ENCODE results near the gene GBP2.
"Not testable (repeated sequence)": the region's sequence is repeated elsewhere in the genome, so short reads cannot be mapped to it uniquely, and the experiment has no call there.

GBP2 gene, protein sequence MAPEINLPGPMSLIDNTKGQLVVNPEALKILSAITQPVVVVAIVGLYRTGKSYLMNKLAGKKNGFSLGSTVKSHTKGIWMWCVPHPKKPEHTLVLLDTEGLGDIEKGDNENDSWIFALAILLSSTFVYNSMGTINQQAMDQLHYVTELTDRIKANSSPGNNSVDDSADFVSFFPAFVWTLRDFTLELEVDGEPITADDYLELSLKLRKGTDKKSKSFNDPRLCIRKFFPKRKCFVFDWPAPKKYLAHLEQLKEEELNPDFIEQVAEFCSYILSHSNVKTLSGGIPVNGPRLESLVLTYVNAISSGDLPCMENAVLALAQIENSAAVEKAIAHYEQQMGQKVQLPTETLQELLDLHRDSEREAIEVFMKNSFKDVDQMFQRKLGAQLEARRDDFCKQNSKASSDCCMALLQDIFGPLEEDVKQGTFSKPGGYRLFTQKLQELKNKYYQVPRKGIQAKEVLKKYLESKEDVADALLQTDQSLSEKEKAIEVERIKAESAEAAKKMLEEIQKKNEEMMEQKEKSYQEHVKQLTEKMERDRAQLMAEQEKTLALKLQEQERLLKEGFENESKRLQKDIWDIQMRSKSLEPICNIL

DNA sequence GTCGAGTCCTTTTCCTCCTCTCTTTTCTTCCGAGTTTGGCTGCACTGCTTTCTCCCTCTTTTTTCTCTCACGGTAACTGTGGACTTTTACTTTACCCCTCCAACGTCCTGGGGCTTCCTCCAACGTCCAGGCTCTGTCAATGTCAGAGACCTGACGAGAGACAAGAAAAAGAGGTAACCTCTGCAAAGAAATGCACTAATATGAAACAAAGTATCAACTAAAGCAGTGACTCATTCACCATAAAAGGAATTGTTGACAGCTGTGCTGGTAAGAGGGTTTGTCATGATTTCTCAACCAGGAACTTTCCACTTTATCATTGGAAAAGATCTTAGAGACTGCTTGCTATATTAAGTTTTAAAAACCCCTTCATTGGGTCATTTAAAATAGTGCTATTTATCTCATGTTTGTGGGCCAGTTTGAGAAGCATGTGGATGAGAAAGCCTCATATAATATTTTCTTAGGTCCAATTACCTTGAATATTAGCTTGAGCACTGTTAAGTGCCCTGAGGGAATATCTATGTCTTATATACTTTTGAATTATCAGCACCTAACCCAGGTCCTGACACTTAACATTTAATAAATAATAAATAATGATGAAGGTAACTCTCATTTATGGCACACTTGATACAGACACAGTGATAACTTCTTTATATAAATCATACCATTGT, at the start of gene GBP2:
Gene GBP2 (minus strand): TSS at position 202 of the 668 bp plus-strand sequence. CDS start 4,148 bp downstream, outside the sequence.
- no peak for DNase-seq (ENCODE audit: low read depth)

DNA sequence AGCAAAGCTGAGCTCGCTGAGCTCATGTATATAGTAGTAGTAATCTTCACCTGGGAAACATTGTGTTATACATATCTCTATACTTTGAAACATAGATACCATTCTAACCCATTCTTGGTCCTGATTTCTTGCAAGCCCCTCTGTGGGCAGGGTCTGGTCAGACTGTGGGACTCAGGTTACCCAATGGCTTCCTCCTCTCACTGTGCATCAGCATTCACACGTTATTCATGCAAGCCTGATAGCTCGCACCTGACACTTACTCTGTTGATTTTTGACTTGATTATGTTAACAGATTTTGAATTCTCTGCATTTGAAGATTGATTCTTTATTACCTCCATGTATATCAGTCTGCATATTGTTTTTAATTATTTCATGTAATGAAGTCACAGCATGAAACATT, 48.6 kb upstream of the GBP2 start:
- DNase-seq (ENCODE audit: low read depth) = no peak

DNA sequence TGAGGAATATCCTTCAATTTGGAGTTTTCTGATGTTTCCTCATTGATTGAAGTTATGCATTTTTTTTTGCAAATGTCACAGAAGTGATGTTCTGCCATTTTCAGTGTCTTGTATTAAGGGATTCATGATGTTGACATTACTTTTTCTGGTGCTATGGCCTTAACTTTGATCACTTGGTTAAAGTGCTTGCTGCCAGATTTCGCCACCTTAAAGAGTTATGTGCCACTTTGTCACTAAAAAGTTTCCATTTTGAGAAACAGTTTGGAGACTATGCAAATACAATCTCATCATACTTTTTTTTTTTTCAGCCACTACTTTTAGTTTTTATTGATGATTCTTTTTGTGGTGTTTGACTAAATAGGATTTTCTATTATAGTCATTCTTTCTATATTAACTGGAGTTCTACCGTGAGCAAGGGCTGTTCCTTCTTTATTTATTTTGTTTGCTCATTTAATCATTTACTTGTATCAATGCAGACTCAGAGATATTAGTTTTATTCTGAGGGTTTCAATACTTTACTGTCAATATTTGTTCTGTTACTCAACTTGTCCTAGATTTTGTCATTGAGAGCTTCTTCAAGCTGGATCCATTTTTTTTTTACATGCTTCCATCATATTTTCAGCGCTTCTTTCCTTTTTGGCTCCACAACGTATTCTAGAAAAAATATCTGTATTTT, 46.7 kb upstream of the GBP2 start:
- no peak for DNase-seq (ENCODE audit: low read depth)

DNA sequence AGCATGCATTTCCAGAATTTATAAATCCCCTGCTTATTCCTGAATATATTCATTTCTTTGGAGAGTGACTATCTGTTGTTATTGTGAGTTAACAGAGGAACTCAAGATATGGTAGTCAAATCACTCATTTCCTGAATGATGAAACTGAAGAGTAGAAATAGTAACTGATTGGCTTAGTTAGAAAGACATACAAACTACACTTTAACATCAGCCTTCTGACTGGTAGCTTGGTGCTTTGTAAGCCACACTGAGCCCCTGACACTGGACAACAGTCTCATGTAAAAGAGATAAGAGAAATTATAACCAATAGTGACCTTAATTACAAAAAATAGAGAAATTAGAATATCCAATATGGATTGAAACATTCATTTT, 45.1 kb upstream of the GBP2 start:
- DNase-seq (ENCODE audit: low read depth) = no peak

DNA sequence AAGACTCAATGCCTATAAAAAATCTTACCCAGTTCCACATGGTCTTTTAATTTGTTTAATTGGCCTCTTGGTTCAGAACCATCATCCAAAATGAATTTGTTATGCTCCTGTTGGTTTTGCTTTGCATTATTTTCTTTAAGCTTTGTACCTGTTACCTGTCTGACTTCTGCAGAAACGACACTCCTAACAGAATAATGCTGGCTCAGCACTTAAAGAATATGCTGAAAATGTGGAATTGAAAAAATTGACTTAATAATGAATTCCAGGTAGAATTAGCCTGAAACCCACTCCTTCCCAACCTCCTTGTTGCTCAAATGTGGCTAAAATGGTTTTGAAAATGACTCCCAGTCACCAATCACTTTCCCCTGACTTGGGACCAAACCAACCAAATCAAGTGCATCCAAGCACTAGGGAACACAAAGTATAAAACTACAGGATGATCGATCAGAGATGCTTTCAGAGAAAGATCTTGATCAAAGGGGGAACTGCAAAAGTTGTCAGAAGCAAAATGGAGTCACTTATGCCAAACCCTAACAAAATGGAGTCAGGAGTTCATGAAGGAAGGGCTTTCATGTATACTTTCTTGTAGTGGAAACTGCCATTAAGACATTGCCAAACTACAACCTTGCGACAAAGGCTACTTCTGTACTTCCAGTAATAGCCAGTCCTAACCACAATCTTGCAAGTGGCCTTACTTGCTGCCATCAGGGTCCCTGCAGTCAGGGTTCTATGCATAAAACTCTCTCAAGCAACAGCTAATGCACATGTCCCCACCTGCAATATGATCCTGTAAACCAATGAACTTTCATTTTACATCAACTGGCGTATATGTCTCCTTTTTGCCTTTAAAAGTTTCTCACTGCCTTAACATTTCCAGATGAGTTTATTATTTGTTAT, 44.5 kb upstream of the GBP2 start:
- DNase-seq (ENCODE audit: low read depth) = no peak

DNA sequence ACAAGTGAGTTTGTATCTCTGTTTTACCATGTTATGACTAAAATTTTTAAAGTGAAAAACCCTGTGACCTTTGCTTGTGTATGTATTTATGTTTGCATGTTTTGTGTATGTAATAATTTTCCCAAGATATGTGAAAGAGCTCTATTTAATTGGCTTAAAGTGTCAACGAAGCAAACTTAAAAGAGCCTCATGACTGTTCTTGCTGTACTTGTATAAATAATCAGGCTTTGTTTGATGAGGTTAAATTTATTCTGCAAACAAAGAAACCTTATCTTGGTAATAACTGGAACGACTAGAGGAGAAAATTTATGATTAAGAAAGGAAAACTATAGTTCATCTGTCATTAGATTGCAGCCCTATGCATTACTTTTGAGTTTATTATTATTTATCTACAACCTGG, 43.3 kb upstream of the GBP2 start:
- DNase-seq (ENCODE audit: low read depth) = no peak

DNA sequence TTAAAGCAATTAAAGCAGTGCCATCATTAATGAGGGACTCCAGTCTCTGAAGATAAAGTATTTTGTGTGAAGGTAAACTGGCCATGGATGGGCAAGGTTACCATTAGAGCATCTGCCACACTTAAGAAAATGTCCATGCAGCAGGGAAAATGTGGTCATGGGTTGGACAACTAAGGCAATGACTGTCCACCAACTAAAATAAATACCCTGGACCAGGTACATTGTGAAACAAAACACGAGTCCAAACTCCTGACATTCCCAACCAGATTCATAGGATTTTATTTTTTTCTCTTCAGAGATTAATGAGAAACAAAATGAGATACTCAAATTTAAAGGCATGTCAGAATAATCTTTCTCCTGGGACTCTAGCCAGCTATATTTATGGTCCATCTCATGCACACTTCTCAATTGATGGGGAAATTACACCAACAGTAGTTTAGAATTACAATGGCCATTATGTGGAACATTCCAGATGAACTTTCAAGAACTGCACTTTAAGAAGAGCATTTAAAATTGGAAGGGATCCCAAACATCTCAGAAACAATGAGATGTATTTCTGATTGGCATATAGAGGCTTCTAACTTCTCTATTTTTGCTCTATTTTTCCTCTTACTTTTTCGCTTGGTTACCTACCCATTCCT, 41.8 kb upstream of the GBP2 start:
- DNase-seq (ENCODE audit: low read depth) = no peak

DNA sequence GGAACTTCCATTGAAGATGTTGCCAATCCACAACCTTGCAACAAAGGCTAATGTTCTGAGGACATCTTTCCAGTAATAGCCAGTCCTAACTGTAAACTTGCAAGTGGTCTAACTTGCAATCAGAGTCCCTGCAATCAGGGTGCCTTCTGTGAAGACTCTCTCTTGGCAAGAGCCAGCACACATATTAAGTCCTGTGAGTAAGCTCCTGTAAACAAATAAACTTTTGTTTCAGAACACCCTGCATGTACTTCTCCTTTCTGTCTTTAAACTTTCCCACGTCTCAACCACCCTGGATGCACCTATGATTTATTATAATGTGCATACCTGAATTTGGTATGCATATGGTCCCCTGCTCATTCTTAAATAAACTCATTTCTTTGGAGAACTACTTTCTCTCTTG, 40.8 kb upstream of the GBP2 start:
- no peak for DNase-seq (ENCODE audit: low read depth)

DNA sequence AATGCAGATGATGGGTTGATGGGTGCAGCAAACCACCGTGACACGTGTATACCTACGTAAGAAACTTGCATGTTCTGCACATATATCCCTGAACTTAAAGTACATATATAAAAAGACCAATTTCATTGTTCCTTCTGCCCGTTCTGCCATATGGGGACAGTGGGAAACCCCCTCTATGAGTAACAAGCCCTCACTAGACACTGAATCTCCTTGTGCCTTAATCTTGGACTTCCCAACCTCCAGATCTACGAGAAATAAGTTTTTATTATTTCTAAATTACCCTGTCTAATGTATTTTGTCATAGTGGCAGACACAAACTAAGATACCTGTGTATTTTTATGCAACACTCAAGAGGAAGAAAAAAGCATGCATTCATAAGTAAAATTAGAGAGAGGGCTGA, 39.9 kb upstream of the GBP2 start:
- DNase-seq (ENCODE audit: low read depth) = no peak

DNA sequence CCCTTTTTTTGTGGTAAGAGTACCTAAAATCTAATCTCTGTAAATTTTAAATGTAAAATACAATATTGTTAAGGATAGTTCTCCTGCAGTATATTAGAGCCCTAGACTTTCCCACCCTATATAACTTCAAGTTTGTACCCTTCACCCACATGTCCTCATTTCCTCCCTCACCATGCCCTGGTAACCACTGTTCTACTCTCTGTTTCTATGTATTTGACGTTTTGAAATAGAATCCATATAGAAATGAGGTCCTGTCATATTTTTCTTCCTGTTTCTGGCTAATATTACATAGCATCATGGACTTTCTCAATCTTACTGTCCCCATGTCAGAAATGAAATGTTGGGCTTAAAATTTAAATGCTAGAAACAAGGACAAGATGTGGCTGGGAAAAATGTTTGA, 25.1 kb upstream of the GBP2 start:
- no peak for DNase-seq (ENCODE audit: low read depth)

DNA sequence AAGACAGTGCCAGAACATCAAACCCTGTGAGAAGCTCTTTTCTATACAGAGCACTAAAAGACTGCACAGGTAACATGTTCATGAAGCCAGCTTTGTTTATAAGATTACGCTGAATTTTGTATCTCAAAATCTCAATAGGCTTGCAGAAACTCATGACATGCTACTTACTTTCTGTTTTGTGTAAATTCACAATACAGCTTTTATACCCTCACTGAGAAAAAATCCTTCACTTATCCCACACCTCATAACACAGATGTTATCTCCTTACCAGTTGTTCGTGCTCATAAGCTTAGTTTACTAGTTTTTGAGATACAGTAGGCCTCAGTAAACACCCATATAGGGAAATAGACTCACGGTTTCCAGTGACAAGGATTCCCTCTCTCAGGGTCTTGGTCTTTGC, 24.1 kb upstream of the GBP2 start:
- no peak for DNase-seq (ENCODE audit: low read depth)

DNA sequence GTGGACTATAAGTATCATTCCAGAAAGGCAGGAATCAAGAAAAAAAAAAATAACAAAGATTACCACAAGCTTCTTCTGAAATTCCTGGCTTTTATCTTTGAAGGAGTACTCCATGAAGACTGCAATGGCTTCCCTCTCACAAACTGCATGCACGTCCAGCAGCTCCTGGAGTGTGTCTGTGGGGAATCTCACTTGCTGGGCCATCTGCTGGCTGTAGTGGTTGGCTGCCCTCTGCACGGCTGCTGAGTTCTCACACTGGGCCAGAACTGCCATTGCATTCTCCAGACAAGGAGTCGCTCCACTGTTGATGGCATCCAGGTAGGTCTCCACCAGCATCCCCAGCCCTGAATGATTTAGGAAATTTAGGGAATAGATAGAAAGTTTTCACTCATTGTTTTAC, 23.3 kb upstream of the GBP2 start:
- DNase-seq (ENCODE audit: low read depth) = no peak

DNA sequence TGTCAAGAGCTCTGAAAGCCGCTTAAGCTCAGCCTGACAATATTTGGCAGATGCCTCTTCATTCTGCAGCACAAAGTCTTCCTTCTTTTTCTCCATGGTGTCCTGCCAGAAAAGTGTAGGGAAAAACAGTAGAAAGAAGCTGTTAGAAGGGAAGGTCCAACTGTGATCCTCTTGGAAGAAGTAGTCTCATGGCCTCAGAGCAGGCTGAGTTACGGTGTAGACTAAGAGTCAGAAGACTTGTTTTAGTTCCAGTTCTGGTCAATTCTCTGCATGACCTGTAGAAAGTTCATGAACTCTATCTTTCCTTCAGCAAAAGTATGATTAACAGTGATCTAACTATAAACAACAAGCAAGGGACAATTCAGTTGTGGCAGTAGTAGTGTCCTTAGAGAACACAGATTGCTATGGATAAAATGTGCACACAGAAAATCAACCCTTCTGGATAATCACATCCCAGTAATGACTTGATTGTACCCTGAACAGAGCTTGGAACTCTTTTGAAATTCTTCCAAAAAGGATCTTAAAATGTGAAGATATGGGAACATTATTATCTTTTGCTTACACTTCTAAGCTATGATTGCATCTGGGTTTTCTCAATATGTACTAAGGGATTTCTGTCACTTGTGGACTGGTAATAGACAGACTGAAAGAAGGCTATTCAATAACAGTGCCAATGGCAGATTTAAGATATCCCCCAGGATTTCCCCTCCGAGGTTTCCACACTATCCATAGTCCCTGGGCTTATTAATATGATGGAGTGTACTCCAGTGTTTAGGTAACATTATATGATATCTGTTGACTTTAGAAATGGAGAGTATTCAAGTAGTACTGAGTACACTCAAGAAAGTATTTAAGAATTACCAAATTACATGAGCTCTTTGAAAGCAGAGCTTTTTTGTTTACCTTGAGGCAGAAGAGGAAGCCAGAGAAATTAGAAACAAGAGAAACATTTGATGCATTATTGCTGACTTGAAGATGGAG, 22.1 kb upstream of the GBP2 start:
- DNase-seq (ENCODE audit: low read depth) = no peak

DNA sequence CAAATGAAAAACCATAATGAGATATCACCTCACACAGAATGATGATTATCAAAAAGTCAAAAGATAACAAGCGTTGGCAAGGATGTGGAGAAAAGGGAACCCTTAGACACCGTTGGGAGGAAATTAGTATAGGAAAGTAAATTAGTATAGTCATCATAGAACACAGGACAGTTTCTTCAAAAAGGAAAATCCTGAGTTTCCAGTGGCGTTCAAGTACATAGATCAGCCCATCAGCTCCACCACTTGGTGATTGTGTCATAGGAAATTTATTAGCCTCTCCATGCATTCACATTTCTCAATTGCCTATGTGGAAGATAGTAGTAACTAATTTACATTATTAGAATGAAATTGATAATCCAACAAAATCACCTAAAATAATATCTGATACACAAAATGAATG, 20.8 kb upstream of the GBP2 start:
- no peak for DNase-seq (ENCODE audit: low read depth)

DNA sequence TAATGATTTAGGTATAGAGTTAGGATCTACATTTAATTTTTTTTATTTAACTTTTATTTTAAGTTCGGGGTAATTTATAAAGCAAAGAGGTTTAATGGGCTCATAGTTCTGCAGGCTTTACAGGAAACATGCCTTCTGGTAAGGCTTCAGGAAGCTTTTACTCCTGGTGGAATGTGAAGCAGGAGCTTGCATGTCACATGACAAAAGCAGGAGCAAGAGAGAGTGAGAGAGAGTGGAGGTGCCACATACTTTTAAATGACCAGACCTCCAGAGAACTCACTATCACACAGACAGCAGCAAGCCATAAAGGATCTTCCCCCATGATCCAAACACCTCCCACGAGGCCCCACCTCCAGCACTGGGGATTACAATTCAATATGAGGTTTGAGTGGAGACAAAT, 17.6 kb upstream of the GBP2 start:
- DNase-seq (ENCODE audit: low read depth) = no peak

DNA sequence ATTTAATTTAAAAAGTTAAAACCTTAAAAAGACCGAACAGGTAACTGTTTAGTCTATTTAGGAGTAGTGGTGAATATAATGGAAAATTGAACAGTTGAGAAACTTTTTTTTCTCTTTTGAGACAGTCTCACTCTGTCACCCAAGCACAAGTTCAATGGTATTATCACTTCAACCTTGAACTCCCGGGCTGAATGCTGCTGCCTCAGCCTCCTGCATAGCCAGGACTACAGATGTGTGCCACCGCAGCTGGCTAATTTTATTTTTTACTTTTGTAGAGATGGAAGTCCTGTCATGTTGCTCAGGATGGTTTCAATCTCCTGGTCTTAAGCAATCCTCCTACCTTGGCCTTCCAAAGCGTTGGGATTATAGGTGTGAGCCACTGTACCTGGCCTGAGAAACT, 16.2 kb upstream of the GBP2 start:
- DNase-seq (ENCODE audit: low read depth) = no peak

DNA sequence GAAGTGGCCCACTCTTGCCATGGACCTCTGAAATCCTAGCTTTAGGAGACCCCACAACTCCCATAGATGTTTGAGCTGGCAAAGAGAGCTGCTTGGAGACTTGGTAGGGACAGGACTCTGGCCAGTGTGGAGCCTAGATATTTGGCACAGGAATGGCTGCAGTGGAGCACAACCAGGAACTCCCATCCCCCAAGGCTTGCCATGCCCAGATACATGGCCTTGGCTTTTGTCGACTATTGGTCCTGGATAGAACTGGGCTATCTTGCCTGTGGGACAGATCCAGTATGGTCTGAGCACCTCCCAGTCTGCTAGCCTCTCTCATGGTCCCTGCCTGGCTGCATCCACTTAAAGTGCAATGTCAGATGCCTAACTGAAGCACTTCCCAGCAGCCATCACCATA, 7.8 kb upstream of the GBP2 start:
- no peak for DNase-seq (ENCODE audit: low read depth)

DNA sequence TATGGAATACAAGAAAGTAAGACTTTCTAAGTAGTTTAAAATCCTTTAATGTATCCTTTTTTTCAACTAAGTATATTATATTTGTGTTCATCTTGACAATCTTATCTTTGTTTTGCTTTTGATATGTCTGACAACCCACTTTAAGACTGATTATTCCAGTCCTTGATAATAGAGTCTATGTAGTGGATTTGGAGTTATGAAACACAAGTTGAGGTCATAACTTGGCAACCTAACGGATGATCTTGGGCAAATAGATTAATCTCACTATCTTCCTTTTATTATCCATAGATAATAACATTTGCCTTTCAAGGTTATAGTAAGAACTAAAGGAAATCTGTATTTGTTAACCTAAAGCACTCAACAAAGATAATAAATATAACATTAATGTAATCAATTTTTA, 4.8 kb upstream of the GBP2 start:
- no peak for DNase-seq (ENCODE audit: low read depth)

DNA sequence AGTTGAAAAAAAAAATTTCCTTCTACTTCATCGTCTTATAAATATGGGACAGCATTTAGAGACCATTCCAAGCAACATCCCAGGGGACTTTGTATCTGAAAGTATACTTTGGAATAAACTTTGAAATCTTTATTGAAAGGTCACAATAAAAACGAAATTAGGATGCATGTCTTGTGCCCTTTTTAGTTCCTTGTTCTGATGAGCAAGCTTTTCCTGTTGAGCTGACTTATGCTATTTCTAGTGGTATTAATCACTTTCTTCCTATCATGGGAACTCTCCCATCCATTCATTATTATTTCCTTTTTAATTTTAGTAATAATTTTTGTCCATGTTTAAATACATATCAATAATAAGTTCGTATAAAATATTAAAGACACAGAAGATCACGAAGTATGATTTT, 4.0 kb upstream of the GBP2 start:
- no peak for DNase-seq (ENCODE audit: low read depth)

DNA sequence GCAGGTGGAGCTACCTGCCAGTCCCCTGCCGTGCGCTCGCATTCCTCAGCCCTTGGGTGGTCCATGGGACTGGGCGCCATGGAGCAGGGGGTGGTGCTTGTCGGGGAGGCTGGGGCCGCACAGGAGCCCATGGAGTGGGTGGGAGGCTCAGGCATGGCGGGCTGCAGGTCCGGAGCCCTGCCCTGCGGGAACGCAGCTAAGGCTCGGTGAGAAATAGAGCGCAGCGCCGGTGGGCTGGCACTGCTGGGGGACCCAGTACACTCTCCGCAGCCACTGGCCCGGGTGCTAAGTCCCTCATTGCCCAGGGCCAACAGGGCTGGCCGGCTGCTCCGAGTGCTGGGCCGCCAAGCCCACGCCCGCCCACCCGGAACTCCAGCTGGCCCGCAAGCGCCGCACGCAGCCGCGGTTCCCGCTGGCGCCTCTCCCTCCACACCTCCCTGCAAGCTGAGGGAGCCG, 2.1 kb upstream of the GBP2 start:
- DNase-seq (ENCODE audit: low read depth) = not testable (repeated sequence)
